Right lung (tissue), 5 donors: ENCODE results near the gene NOL3. TPM values are rescaled to one million over a fixed set of nuclear protein-coding genes. Genes with fewer than 3 reads are reported as not detected.

ENCODE experiments used
- DNase-seq, 2 donors: peaks; one replicate each; pipeline ENCODE4 v3.0.0-alpha.2; 2013
- polyA plus RNA-seq, 5 donors: library from polyadenylated mRNA; unstranded; fragments of 120-200 nt; gene quantifications; one replicate each; pipeline versions ENCODE4 v1.2.1 to v1.2.3, GENCODE V29; 2013; ENCODE audit warnings: inconsistent platforms in 1 of 5, low replicate concordance in 1 of 5; ENCODE audit not compliant: insufficient read length in 5 of 5, insufficient read depth in 1 of 5

Gene NOL3
- polyA plus RNA-seq, 5 donors = 9.5 to 17.9 (median 17.0) TPM

GRCh38 chr16:67169642-67170167 lies 633 bp upstream of the NOL3 start:
- no peak for DNase-seq

- peak in 1 of 2 donors; percentile 39 for DNase-seq
These were observed 761 bp downstream of the NOL3 start for GRCh38 chr16:67170949-67171649.

GRCh38 chr16:67173323-67173722 lies 3.0 kb downstream of the NOL3 start:
- DNase-seq = no peak

GRCh38 chr16:67173808-67174705 lies 3.7 kb downstream of the NOL3 start:
- peak in 1 of 2 donors; percentile 67 for DNase-seq

- DNase-seq = no peak
These were observed 4.4 kb downstream of the NOL3 start for GRCh38 chr16:67174706-67175231.

GRCh38 chr16:67176662-67177061 lies 6.3 kb downstream of the NOL3 start:
- DNase-seq = no peak

- peak; percentile 56 to 71 for DNase-seq
These were observed 7.7 kb downstream of the NOL3 start for GRCh38 chr16:67177743-67178699.

GRCh38 chr16:67179421-67180080 lies 9.2 kb downstream of the NOL3 start:
- DNase-seq = no peak

GRCh38 chr16:67180166-67180565 lies 9.8 kb downstream of the NOL3 start:
- DNase-seq = no peak

GRCh38 chr16:67181346-67181745 lies 11.0 kb downstream of the NOL3 start:
- no peak for DNase-seq

GRCh38 chr16:67182288-67182687 lies 11.9 kb downstream of the NOL3 start:
- no peak for DNase-seq

- DNase-seq = no peak
These were observed 12.9 kb downstream of the NOL3 start for GRCh38 chr16:67183284-67183626.

GRCh38 chr16:67183627-67184452 lies 13.5 kb downstream of the NOL3 start, which contains the start of gene MATCAP1:
MATCAP1 (minus strand) TSS chr16:67183963; CDS start chr16:67180610, 3,353 bp downstream.
- DNase-seq = peak; percentile 97 to 98

GRCh38 chr16:67184453-67184994 lies 14.2 kb downstream of the NOL3 start:
- DNase-seq = no peak

GRCh38 chr16:67184995-67185650 lies 14.8 kb downstream of the NOL3 start:
- DNase-seq = peak; percentile 79 to 85

- DNase-seq = no peak
These were observed 15.4 kb downstream of the NOL3 start for GRCh38 chr16:67185651-67186134.

GRCh38 chr16:67186550-67186950 lies 16.2 kb downstream of the NOL3 start:
- no peak for DNase-seq

- DNase-seq = no peak
These were observed 17.0 kb downstream of the NOL3 start for GRCh38 chr16:67187175-67187890.
